AG04449 (cell line): ENCODE measurements around the gene CCDC24.
A peak's percentile ranks its signal among the peaks of the same experiment; 100 is the strongest.

Source experiments
- CTCF ChIA-PET: fragments of 350-600 bp; formaldehyde crosslinking; extraction: SDS; loops from one replicate; lab custom pipeline; 2021; ENCODE audit warnings: antibody characterized with exemption; lab: Yijun Ruan, JAX
- POLR2A ChIA-PET: fragments of 400-600, 350-600 bp; formaldehyde crosslinking; extraction: SDS; loops from one replicate; lab custom pipeline; 2020; ENCODE audit warnings: antibody characterized with exemption, inconsistent platforms; lab: Yijun Ruan, JAX
- DNase-seq: peaks from one replicate; pipeline ENCODE4 v3.0.0-alpha.2; 2010; ENCODE audit warnings: low read depth, low spot score
- H3K4me3 ChIP-seq: 2 replicates; pipeline ENCODE4 v1.5.1; 2011; ENCODE audit warnings: low read depth, mild to moderate bottlenecking, control low read depth, low read length
- TF ChIP-seq, protein P1 (sequence below): IDR thresholded peaks from one replicate; pipeline ENCODE4 v1.5.1; 2011; ENCODE audit warnings: mild to moderate bottlenecking, moderate library complexity, low read length, control low read depth, inconsistent platforms; ENCODE audit not compliant: insufficient read depth; ENCODE audit errors: missing control alignments

The CCDC24 gene

DNA sequence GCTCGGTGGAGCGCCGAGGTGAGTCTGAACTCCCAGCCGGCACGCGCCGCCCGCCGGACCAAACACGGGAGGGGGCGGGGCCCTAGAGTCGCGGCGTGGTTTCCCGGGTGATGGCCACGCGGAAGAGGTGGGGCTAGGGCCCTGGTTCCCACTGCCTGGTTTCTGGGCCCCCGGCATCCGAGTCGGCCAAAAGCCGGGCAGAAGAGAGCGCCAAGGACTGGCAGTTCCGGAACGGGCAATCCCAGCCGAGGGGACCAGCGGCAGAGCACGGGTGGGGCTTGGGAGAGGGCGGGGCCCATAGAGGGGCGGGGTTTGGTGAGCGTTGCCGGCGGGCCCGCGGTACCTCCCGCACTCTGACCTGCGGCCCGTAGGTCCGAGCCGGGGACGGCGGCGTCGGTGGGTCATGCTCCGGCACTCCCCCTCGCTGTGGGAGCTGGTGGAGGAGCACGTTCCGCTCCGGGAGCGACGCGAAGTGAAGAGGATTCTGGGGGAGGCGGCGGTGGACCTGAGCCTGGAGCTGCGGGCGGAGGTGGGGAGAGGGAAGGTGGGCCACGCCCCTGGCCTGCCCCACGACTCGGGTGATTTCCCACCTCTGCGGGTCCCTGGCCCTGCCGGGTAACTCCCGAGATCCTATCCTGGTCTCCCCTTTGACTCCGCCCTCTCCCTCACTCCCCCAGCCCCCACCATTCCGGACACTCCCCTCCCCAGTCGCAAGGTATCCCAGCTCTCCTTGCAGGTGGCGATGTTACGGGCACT, at the start of gene CCDC24:
CCDC24 (plus strand) TSS at position 124 of the 756 bp plus-strand sequence; CDS start at position 404, 280 bp downstream.
- CTCF ChIA-PET: interaction anchor here (0.9 to 9.3 kb wide), 10 partner anchors 11 to 603 kb away, joined by 3 to 103 read pairs (median 5); partner anchors contain the start of gene ATP6V0B
- peak within 1 kb of the TSS; percentile 79 for H3K4me3 ChIP-seq
- DNase-seq: no peak
- TF ChIP-seq, protein P1, sequence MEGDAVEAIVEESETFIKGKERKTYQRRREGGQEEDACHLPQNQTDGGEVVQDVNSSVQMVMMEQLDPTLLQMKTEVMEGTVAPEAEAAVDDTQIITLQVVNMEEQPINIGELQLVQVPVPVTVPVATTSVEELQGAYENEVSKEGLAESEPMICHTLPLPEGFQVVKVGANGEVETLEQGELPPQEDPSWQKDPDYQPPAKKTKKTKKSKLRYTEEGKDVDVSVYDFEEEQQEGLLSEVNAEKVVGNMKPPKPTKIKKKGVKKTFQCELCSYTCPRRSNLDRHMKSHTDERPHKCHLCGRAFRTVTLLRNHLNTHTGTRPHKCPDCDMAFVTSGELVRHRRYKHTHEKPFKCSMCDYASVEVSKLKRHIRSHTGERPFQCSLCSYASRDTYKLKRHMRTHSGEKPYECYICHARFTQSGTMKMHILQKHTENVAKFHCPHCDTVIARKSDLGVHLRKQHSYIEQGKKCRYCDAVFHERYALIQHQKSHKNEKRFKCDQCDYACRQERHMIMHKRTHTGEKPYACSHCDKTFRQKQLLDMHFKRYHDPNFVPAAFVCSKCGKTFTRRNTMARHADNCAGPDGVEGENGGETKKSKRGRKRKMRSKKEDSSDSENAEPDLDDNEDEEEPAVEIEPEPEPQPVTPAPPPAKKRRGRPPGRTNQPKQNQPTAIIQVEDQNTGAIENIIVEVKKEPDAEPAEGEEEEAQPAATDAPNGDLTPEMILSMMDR: peak; percentile 3
- POLR2A ChIA-PET: interaction anchor here (0.6 to 2.0 kb wide), 3 partner anchors 17 to 56 kb away, joined by 3 to 6 read pairs (median 5); partner anchors contain the start of gene ATP6V0B

DNA sequence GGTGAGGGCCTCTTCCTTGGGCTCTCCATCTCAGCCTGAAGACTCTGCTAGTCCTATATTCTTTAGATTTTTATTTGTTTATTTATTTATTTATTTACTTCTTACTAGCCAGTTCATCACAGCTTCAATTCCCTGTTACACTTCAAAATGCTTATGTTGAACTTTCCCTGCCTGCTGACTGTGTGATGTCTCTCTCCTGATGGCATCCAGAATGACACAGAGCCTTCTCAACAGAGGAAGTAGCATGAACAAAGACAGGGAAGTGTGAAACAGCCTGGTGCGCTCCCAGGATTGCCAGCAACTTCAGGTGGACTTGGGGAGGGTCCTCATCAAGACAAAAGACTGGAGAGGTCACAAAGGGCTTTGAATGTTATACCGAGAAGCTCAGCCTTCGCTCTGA, 49.0 kb upstream of the CCDC24 start:
- POLR2A ChIA-PET: no interaction called here
- TF ChIP-seq, protein P1: no peak
- CTCF ChIA-PET: interaction anchor here (6.2 to 10.1 kb wide), 2 partner anchors 10 to 177 kb away, joined by 98 to 167 read pairs; partner anchors contain the start of gene ARTN
- no peak for DNase-seq
- H3K4me3 ChIP-seq: no peak overlapping the region

DNA sequence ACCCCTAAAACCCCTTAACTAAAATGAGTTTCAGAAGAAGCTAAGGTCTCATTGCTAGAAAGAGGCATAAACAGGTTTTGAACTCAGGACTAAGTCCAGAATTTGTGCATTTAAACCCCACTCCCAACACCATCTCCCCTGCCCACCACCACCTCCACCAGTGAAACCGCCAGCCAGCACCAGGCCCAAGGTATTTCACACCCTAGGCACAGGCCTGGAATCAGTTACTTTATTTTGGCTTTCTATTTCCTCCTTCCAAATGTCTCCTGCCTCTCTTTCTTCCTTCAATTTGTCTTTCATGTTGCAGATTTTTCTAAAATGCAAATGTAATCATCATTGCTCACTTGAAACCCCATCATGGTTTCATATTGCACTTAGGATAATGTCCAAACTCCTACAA, 46.5 kb upstream of the CCDC24 start:
- ChIA-PET POLR2A (no interaction called here), CTCF (interaction anchor here (1.0 to 10.1 kb wide), 3 partner anchors 12 to 180 kb away, joined by 3 to 167 read pairs (median 98); partner anchors contain the start of gene ARTN)
- TF ChIP-seq, protein P1: no peak
- no peak for DNase-seq
- no peak overlapping the region for H3K4me3 ChIP-seq

DNA sequence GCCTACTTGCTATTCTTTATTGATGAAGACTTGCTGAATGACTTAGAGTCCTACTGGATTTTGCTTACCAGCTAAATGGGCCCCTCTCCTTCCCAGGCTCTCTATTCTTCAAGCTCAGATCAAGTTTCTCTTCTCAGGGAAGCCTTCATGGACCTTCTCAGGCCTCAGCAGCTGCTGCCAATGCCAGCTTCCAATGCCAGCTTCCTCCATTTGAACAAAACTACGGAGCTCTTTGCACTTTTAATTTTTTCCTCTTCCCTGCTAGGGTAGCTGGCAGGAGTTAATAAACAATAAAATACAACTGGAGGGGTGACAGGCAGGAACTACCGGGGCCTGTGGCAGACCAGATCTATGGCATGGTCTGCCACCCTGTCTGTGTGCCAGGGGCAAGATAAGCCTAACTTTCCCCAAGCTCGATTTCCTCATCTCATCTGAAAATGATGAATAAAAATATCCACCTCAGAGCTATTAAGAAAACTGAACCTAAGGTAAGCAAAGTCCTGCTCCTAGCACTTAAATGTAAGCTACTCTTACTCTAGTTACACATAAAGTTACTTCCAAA, 45.6 kb upstream of the CCDC24 start:
- no peak for DNase-seq
- peak overlapping the region; percentile 86 for H3K4me3 ChIP-seq
- TF ChIP-seq, protein P1: no peak
- ChIA-PET CTCF (interaction anchor here (0.6 to 10.1 kb wide), 12 partner anchors 9 to 416 kb away, joined by 3 to 167 read pairs (median 4); partner anchors contain the start of gene ARTN), POLR2A (interaction anchor here (0.6 kb wide), 1 partner anchor 570 kb away, joined by 4 read pairs; no protein-coding TSS in a partner anchor)

DNA sequence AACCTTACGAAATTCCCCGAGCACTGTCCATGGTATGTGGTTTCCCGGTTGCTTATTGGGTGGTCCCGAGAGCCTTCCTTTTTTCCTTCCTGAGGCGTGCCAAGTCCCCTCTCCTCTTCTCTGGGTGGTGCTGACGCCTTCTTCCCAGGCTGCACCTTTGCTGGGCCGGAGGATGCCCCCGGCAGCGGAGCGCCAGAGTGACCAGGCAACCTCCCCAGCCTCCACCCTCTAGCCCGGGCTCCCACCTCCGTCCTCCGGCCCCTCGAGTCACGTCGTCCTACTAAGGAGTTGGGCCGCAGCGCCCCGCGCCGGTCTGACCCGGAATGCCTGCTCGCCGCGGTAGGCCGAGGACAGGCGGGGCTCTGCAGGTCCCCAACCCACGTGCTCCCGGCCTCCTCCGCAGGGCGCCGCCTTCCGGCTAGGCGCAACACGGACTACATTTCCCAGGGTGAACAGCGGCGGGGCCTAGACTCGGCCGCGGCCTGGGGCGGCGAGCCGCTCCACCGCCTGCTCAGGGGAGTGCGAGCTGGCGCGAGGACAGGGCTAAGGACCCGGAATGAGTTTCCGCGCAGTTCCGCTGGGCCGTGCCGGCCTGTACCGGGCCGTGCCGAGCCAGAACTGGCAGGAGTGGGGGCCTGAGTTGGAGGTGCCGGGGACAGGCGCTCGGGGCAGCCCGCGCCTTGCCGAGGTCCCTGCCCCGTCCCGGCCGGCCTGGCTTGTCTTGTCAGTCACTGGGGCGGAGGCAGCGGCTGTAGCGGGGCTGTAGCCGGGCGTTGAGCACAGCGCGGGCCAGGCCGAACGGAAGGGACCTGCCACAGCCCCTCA, 45.0 kb upstream of the CCDC24 start, which contains the start of gene IPO13:
IPO13 (plus strand) TSS at position 715 of the 825 bp plus-strand sequence. CDS start 651 bp downstream, outside the sequence.
- CTCF ChIA-PET: interaction anchor here (0.6 to 10.1 kb wide), 18 partner anchors 9 to 416 kb away, joined by 3 to 167 read pairs (median 4); partner anchors contain the start of genes ARTN and DPH2
- POLR2A ChIA-PET: interaction anchor here (0.6 to 1.6 kb wide), 2 partner anchors 10 to 571 kb away, joined by 4 read pairs; no protein-coding TSS in a partner anchor

More for the DNA sequence above, 45.0 kb upstream of the CCDC24 start, which contains the start of gene IPO13:
- peak within 1 kb of the TSS; percentile 86 for H3K4me3 ChIP-seq
- TF ChIP-seq, protein P1: peak; percentile 67
- peak; percentile 38 for DNase-seq
